ENCODE results near the gene MUC2. TPM values are rescaled to one million over a fixed set of nuclear protein-coding genes. Genes with fewer than 3 reads are reported as not detected.
A peak's percentile ranks its signal among the peaks of the same experiment; 100 is the strongest.

The MUC2 gene
- total RNA-seq, 1 donor from 2014 or later = 2.7 TPM

- H3K27me3 Mint-ChIP-seq = peaks cover 7% of the 10 kb centered on the region
- H3K4me1 Mint-ChIP-seq (ENCODE audit: unreplicated experiment) = no peaks in the 10 kb centered on the region
- DNase-seq (ENCODE audit: extremely low spot score, unreplicated experiment) = no peak
- H3K4me3 Mint-ChIP-seq = no peak overlapping the region
- no peaks in the 10 kb centered on the region for H3K36me3 Mint-ChIP-seq
- H3K9me3 Mint-ChIP-seq = peaks cover 8% of the 10 kb centered on the region
- peak overlapping the region; percentile 53 for H3K27ac Mint-ChIP-seq
- TF ChIP-seq CTCF (conservative IDR thresholded peaks at IDR 0.05) = no peak
Observed at GRCh38 chr11:1060410-1060809, 14.3 kb upstream of the MUC2 start.

- no peak for TF ChIP-seq CTCF (conservative IDR thresholded peaks at IDR 0.05)
- Mint-ChIP-seq H3K9me3 (peaks cover 8% of the 10 kb centered on the region), H3K36me3 (no peaks in the 10 kb centered on the region), H3K4me3 (no peak overlapping the region), H3K4me1 (ENCODE audit: unreplicated experiment) (no peaks in the 10 kb centered on the region), H3K27ac (peak overlapping the region; percentile 53), H3K27me3 (peaks cover 11% of the 10 kb centered on the region)
- no peak for DNase-seq (ENCODE audit: extremely low spot score, unreplicated experiment)
Observed at GRCh38 chr11:1060852-1061616, 13.6 kb upstream of the MUC2 start.

- H3K9me3 Mint-ChIP-seq = peaks cover 8% of the 10 kb centered on the region
- no peak for DNase-seq (ENCODE audit: extremely low spot score, unreplicated experiment)
- no peak for TF ChIP-seq CTCF (conservative IDR thresholded peaks at IDR 0.05)
Observed at GRCh38 chr11:1062075-1062820, 12.4 kb upstream of the MUC2 start.

GRCh38 chr11:1064167-1064566, 10.5 kb upstream of the MUC2 start:
- Mint-ChIP-seq H3K27ac (no peak overlapping the region), H3K9me3 (peaks cover 8% of the 10 kb centered on the region), H3K4me1 (ENCODE audit: unreplicated experiment) (no peaks in the 10 kb centered on the region), H3K4me3 (no peak overlapping the region), H3K27me3 (peaks cover 21% of the 10 kb centered on the region), H3K36me3 (no peaks in the 10 kb centered on the region)
- TF ChIP-seq CTCF (conservative IDR thresholded peaks at IDR 0.05) = no peak
- DNase-seq (ENCODE audit: extremely low spot score, unreplicated experiment) = no peak

More at GRCh38 chr11:1062075-1062820, 12.4 kb upstream of the MUC2 start:
- peaks cover 14% of the 10 kb centered on the region for H3K27me3 Mint-ChIP-seq
- H3K36me3 Mint-ChIP-seq = no peaks in the 10 kb centered on the region
- no peak overlapping the region for H3K4me3 Mint-ChIP-seq
- no peaks in the 10 kb centered on the region for H3K4me1 Mint-ChIP-seq (ENCODE audit: unreplicated experiment)
- H3K27ac Mint-ChIP-seq = peak overlapping the region; percentile 78

- H3K27me3 Mint-ChIP-seq = peaks cover 19% of the 10 kb centered on the region
Observed at GRCh38 chr11:1067812-1068496, 6.7 kb upstream of the MUC2 start.

More at GRCh38 chr11:1067812-1068496, 6.7 kb upstream of the MUC2 start:
- Mint-ChIP-seq H3K36me3 (no peaks in the 10 kb centered on the region), H3K4me1 (ENCODE audit: unreplicated experiment) (no peaks in the 10 kb centered on the region), H3K9me3 (no peaks in the 10 kb centered on the region), H3K4me3 (no peak overlapping the region), H3K27ac (no peak overlapping the region)
- no peak for DNase-seq (ENCODE audit: extremely low spot score, unreplicated experiment)
- no peak for TF ChIP-seq CTCF (conservative IDR thresholded peaks at IDR 0.05)

Data from type B pancreatic cell (in vitro differentiated cells).